ENCODE data around the gene CSPG4.

Gene CSPG4

GRCh38 chr15:75659141-75659771 lies 53.4 kb downstream of the CSPG4 start:
- no peak for DNase-seq
- no peaks in the 10 kb centered on the region for H4K20me1 ChIP-seq (ENCODE audit: insufficient read depth, low read length)
- no peaks in the 10 kb centered on the region for H3K4me1 ChIP-seq (ENCODE audit: low read length)
- H3F3A ChIP-seq (ENCODE audit: insufficient read depth, low read length): no peaks in the 10 kb centered on the region
- H3K79me2 ChIP-seq (ENCODE audit: low read length): no peaks in the 10 kb centered on the region
- no peaks in the 10 kb centered on the region for H3K27me3 ChIP-seq (replicated peaks; ENCODE audit: insufficient read depth, low read length)
- H3K9me3 ChIP-seq (replicated peaks; ENCODE audit: insufficient read depth, low read length): no peaks in the 10 kb centered on the region
- H3K27ac ChIP-seq (ENCODE audit: low read length): no peak overlapping the region
- no peak overlapping the region for H3K9ac ChIP-seq (ENCODE audit: low read length)
- no peaks in the 10 kb centered on the region for H3K9me2 ChIP-seq (replicated peaks; ENCODE audit: insufficient read depth, low read length)
- no peak overlapping the region for H2AFZ ChIP-seq (ENCODE audit: low read length)
- TF ChIP-seq EZH2 (optimal IDR thresholded peaks at IDR 0.05; ENCODE audit: low read depth, low read length): no peak
- TF ChIP-seq EZH2phosphoT487 (IDR thresholded peaks at IDR 0.05; ENCODE audit: low read length): no peak
- TF ChIP-seq CTCF (IDR thresholded peaks at IDR 0.05; ENCODE audit: low read length): no peak
- H3K4me2 ChIP-seq (ENCODE audit: low read depth, low read length): no peak overlapping the region
- no peaks in the 10 kb centered on the region for H3K36me3 ChIP-seq (replicated peaks; ENCODE audit: insufficient read depth, low read length)
- H3K4me3 ChIP-seq (ENCODE audit: low read length): no peak overlapping the region

- H3K27me3 ChIP-seq (replicated peaks; ENCODE audit: insufficient read depth, low read length): no peaks in the 10 kb centered on the region
- no peaks in the 10 kb centered on the region for H3K36me3 ChIP-seq (replicated peaks; ENCODE audit: insufficient read depth, low read length)
- no peaks in the 10 kb centered on the region for H3K9me2 ChIP-seq (replicated peaks; ENCODE audit: insufficient read depth, low read length)
- no peaks in the 10 kb centered on the region for H3K4me1 ChIP-seq (ENCODE audit: low read length)
- no peak overlapping the region for H2AFZ ChIP-seq (ENCODE audit: low read length)
- H3K4me3 ChIP-seq (ENCODE audit: low read length): no peak overlapping the region
- no peaks in the 10 kb centered on the region for H3K9me3 ChIP-seq (replicated peaks; ENCODE audit: insufficient read depth, low read length)
- H4K20me1 ChIP-seq (ENCODE audit: insufficient read depth, low read length): no peaks in the 10 kb centered on the region
- TF ChIP-seq EZH2 (optimal IDR thresholded peaks at IDR 0.05; ENCODE audit: low read depth, low read length) (no peak), EZH2phosphoT487 (IDR thresholded peaks at IDR 0.05; ENCODE audit: low read length) (no peak)
- no peak for DNase-seq
- no peaks in the 10 kb centered on the region for H3K79me2 ChIP-seq (ENCODE audit: low read length)
- no peak overlapping the region for H3K27ac ChIP-seq (ENCODE audit: low read length)
- H3K4me2 ChIP-seq (ENCODE audit: low read depth, low read length): no peak overlapping the region
- no peak overlapping the region for H3K9ac ChIP-seq (ENCODE audit: low read length)
- H3F3A ChIP-seq (ENCODE audit: insufficient read depth, low read length): no peaks in the 10 kb centered on the region
Observed at GRCh38 chr15:75656813-75657212, 55.8 kb downstream of the CSPG4 start.

- Histone ChIP-seq H2AFZ (ENCODE audit: low read length) (no peak overlapping the region), H4K20me1 (ENCODE audit: insufficient read depth, low read length) (no peaks in the 10 kb centered on the region), H3K4me3 (ENCODE audit: low read length) (no peak overlapping the region), H3K27me3 (replicated peaks; ENCODE audit: insufficient read depth, low read length) (no peaks in the 10 kb centered on the region), H3K4me2 (ENCODE audit: low read depth, low read length) (no peak overlapping the region), H3K27ac (ENCODE audit: low read length) (no peak overlapping the region), H3K9me3 (replicated peaks; ENCODE audit: insufficient read depth, low read length) (no peaks in the 10 kb centered on the region), H3K36me3 (replicated peaks; ENCODE audit: insufficient read depth, low read length) (no peaks in the 10 kb centered on the region), H3K9ac (ENCODE audit: low read length) (no peak overlapping the region), H3K4me1 (ENCODE audit: low read length) (no peaks in the 10 kb centered on the region), H3F3A (ENCODE audit: insufficient read depth, low read length) (no peaks in the 10 kb centered on the region), H3K79me2 (ENCODE audit: low read length) (no peaks in the 10 kb centered on the region), H3K9me2 (replicated peaks; ENCODE audit: insufficient read depth, low read length) (no peaks in the 10 kb centered on the region)
- TF ChIP-seq CTCF (IDR thresholded peaks at IDR 0.05; ENCODE audit: low read length): no peak
- TF ChIP-seq EZH2phosphoT487 (IDR thresholded peaks at IDR 0.05; ENCODE audit: low read length): no peak
- no peak for TF ChIP-seq EZH2 (optimal IDR thresholded peaks at IDR 0.05; ENCODE audit: low read depth, low read length)
- DNase-seq: no peak
Observed at GRCh38 chr15:75656331-75656730, 56.3 kb downstream of the CSPG4 start.

- Histone ChIP-seq H4K20me1 (ENCODE audit: insufficient read depth, low read length) (no peaks in the 10 kb centered on the region), H3K9me2 (replicated peaks; ENCODE audit: insufficient read depth, low read length) (no peaks in the 10 kb centered on the region), H3K27ac (ENCODE audit: low read length) (no peak overlapping the region), H3K9ac (ENCODE audit: low read length) (no peak overlapping the region), H3K4me2 (ENCODE audit: low read depth, low read length) (no peak overlapping the region), H3K79me2 (ENCODE audit: low read length) (no peaks in the 10 kb centered on the region), H3K9me3 (replicated peaks; ENCODE audit: insufficient read depth, low read length) (no peaks in the 10 kb centered on the region), H2AFZ (ENCODE audit: low read length) (no peak overlapping the region), H3K36me3 (replicated peaks; ENCODE audit: insufficient read depth, low read length) (no peaks in the 10 kb centered on the region), H3K27me3 (replicated peaks; ENCODE audit: insufficient read depth, low read length) (no peaks in the 10 kb centered on the region), H3K4me3 (ENCODE audit: low read length) (no peak overlapping the region), H3K4me1 (ENCODE audit: low read length) (no peaks in the 10 kb centered on the region), H3F3A (ENCODE audit: insufficient read depth, low read length) (no peaks in the 10 kb centered on the region)
- no peak for DNase-seq
- TF ChIP-seq EZH2phosphoT487 (IDR thresholded peaks at IDR 0.05; ENCODE audit: low read length) (no peak), CTCF (IDR thresholded peaks at IDR 0.05; ENCODE audit: low read length) (no peak)
Observed at GRCh38 chr15:75655931-75656330, 56.7 kb downstream of the CSPG4 start.

All from MM.1S (cell line).